Measurements from ENCODE around the gene PFKFB1. TPM values are rescaled to one million over a fixed set of nuclear protein-coding genes. Genes with fewer than 3 reads are reported as not detected.
"Not testable (repeated sequence)": the region's sequence is repeated elsewhere in the genome, so short reads cannot be mapped to it uniquely, and the experiment has no call there.

Gene PFKFB1
- polyA plus RNA-seq, 4 donors, result 0.27 to 0.78 (median 0.42) TPM

DNA sequence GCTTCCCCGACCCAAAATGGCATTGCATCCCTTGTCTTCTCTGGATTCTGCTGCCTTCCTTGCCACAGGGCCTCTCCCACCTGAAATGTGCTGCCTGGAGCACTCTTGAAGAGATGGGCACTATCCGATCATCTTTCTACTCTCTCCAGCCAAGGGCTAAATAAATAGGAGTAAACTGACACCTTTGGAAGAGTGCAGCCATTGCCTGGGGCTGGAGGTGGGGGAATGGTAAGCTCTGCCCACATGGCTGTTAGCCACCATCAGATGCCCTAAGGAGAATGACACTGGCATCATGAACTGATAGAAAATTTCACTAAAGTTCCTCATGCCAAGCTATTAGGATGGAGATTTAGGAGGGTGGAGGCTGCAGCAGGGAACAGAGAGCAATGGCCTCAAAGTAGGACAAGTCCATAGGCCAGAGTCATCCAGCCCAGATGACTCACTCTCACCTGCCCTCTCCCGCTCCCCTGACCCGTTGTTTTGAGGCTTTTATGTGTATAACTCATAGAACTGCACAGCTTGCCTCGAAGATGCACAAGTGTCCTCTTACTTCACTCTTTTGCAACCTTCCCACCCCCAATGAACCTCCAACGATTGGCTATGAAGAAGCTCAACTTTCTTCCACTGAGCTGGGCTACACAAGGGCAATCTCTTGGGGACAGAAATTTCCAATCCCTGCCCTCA, 822 bp upstream of the PFKFB1 start:
- DNase-seq (ENCODE audit: low read depth in 4 of 4, low spot score in 3 of 4), result no peak

DNA sequence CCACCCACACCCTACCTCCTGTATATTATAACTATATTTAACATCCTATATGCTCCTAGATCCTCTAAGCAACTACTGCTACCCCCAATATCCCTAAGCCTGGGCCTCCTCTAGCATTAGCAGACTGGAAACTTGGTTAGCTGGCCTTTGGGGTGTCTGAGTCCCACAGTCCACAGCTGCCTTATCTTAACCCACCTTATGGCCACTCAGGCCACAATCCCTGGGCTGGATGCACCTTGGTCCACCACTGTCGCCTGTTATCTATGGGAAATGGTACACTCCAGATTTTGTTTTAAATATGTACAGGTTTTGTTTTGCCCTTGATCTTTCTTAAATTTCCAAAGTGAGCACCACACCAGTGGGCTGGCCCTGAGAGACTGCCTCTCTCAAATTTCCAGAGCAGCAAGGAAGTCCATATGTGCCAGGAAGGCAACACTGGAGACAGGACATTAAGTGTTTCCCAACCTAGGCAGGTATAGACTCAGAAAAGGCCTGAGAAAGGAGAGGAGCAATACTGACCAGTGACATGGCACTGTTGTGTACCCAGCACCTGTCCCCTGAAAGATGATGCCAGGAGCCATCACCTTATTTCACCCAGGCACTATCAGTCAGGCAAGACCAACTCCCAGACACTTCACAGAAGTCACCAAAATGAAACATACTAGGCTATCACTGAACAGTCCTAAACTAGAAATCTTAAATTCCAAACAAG, 921 bp downstream of the PFKFB1 start:
- no peak for DNase-seq (ENCODE audit: low read depth in 4 of 4, low spot score in 3 of 4)

DNA sequence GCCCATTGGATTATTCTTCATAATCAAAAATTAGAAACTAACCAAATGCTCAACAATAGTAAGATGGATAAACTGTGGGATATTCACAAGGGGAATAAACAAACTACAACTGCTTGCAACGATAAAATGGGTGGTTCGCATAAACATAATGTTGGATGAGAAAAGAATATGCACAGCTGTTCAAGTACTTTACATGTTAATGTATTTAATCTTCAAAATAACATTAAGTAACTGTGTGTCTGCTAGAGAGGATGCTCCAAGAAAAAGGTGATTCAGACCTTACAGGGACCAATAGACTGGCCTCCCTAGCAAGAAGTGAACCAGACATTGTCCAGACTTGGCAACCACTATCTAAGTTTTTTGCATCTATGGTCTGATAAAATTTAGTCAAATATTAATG, 2.3 kb downstream of the PFKFB1 start:
- no peak for DNase-seq (ENCODE audit: low read depth in 4 of 4, low spot score in 3 of 4)

DNA sequence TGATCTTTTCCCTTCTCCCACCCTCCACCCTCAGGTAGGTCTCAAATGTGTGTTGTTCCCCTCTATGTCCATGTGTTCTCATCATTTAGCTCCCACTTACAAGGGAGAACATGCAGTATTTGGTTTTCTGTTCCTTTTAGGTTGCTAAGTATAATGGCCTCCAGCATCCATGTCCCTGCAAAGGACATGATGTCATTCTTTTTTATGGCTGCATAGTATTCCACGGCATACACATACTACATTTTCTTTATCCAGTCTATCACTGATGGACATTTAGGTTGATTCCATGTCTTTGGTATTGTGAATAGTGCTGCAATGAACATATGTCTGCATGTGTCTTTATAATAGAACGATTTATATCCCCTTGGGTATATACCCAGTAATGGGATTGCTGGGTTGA, 10.7 kb downstream of the PFKFB1 start:
- DNase-seq (ENCODE audit: low read depth in 4 of 4, low spot score in 3 of 4), result not testable (repeated sequence)

DNA sequence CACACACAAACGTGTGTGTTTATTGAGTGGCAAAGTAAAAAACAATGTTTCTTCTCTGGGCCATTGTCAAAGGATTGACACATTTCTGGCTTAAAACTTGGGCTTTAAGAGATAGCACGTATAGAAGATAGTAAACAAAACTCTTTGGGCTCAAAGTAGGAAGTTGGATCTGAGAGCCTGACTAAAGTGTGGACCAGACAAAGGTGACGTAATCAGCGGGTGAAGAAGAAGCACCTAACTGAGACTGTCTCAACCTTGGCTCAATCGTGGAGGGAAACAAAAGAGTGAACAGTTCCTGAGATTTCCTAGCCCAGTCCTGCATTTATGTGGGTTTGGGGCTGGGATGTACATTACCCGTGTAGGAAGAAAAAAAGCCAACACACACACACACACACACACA, 13.7 kb downstream of the PFKFB1 start:
- DNase-seq (ENCODE audit: low read depth in 4 of 4, low spot score in 3 of 4), result no peak

DNA sequence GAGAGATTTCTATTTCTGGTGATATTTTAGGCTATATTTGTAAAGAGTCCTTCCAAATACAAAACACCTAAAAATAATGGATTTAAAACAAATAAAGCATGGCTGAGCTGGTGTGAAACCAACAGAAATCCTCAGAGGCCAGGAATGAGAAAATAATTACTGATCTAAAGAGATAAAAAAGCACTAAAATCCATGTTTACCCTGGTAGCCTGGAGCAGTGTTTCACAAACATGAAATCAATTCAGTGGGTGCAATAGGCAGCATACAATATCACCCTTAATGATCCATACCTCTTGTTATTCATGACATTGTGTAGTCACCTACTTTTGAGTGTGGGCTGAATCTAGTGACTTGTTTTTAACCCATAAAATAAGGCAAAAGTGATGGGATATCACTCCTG, 14.6 kb downstream of the PFKFB1 start:
- DNase-seq (ENCODE audit: low read depth in 4 of 4, low spot score in 3 of 4), result no peak

DNA sequence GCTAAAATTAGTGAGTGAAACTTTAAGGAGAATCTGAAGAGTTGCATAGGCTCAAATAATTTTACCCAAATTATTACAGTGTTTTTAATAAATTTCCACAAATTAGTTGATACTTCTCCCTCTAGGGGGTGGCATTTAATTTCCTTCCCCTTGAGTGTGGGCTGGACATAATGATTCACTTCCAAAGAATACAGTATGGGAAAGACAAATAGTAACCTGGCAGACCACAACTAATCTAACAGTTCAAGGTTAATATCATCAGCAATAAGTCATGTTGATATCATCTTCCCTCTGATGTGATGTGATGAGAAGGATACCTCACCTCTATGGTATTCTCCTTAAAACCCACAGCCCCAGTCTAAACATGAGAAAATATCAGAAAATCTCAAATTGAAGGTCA, 15.5 kb downstream of the PFKFB1 start:
- no peak for DNase-seq (ENCODE audit: low read depth in 4 of 4, low spot score in 3 of 4)

DNA sequence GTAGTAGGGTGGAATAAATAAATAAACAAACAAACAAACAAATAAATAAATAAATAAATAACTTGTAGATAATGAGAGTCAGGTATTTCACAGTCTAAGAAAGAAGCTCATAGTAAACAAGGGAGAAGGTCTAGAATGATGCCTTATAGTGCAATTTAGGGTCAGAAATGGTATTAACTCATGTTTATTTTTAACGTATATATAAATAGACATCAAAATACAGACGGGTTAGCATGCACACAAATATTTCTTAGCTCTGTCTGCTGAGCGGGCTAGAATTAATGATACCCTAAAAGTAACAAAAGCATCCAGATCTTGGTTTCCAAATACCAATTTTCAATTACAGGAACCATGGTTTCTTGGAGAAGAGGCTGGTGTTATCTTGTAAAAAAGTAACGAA, 16.6 kb downstream of the PFKFB1 start:
- DNase-seq (ENCODE audit: low read depth in 4 of 4, low spot score in 3 of 4), result no peak

DNA sequence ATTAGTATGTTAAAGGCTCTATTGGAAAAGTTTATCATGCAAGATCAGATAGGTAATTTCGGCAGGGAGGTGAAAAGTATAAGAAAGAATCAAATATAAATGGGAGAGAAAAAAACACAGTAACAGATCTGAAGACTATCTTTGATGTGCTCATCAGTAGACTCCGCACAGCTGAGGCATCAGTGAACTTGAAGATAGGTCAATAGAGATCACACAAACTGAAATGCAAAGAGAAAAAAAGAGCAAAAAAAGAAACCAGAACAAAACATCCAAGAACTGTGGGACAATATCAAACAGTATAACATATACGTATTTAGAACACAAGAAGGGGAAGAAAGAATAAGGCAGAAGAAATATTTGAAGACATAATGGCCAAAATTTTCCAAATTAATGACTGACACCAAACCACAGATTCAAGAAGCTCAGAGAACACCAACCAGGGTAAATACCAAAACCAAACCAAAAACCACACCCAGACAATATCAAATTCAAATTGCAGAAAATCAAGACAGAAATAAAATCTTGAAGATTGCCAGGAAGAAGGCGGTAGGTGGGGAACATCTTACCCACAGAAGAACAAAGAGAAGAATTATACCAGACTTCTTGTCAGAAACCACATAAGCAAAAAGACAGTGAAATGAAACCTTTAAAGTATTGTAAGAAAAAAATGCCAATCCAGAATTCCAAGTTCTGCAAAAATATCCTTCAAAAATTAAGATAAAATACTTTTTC, 29.1 kb downstream of the PFKFB1 start:
- DNase-seq (ENCODE audit: low read depth in 4 of 4, low spot score in 3 of 4), result no peak

DNA sequence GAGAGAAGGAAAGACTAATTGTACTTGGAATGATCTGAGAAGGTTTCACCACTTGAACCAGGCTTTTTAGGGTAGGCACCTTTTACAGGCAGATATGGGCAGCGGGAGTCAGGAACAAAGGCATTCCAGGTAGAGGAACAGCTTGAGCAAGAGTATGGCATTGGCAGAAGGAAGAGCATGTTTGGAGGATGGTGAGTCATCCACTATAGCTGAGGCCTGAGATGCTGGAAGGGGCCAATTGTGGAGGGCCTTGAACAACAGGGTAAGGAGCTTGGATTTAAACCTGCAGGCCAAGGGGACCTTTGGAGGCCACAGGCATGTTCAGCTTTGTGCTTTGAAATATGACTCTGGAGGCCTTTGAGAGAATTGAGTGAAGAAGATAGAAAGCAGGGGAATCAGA, 32.2 kb downstream of the PFKFB1 start:
- no peak for DNase-seq (ENCODE audit: low read depth in 4 of 4, low spot score in 3 of 4)

DNA sequence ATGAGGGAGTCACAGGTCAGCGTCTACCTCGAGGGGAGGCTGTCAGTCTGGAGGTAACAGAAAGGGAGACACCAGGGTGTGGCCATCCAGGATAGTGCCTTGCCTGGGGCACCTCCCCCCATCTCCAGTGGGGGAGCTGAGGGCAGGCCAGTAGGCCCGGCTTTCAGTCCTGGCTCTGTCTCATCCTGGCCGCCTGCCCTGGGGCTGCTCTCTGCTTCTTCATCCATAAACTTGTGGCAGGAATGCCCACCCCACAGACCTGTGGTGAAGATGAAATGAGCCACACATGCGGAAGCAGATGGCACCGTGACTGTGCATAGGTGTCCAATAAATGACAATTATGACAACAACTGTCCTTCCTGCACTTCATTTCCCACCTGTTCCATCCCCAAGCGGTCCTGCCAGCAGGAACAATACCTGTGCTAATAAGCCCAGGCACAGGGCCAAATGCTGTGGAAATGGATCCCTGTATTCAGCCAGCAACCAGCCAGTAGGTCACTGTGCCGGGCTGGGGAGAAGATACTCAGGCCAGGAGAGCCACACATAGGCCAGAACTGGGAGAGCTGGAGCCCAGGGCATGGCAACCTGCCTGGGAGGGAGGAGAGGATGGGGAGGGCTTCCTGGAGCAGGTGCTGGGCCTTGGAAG, 43.1 kb downstream of the PFKFB1 start:
- no peak for DNase-seq (ENCODE audit: low read depth in 4 of 4, low spot score in 3 of 4)

DNA sequence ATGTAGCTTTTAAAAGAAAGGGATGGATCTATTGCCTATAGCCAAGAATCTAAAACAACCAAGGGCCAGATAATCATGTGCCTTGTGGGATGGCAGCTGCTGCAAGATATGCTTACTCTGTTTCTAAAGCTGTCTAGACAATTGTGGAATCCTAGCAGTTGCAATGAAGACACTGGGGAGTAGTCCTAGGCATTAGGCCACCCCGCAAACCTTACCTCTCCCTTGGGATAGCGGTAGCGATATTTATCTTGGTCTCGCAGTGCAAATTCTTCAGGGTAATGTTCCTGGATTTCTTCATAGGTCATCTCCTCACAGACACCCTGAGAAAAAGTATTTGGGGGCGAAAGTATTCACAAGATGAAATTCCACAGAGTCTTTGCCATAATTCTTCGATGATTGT, 48.8 kb downstream of the PFKFB1 start:
- DNase-seq (ENCODE audit: low read depth in 4 of 4, low spot score in 3 of 4), result no peak

DNA sequence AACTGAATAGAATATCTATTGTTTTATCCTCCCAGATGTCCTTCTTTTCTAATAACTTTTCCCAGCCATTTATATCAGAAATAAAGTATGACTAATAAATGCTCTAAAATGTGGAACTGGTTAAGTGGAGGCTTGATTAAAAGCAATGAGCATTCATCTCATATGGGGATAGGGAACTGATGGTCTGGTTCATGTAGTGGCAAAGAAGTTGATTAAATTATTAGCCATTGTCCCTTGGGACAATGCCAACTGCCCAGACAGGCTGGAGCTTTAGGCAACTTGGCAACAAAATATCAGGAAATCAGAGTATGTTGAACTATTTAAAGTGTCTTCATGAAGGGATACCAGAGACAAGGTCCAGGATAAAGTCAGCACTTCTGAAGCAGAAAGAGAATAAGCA, 49.2 kb downstream of the PFKFB1 start:
- no peak for DNase-seq (ENCODE audit: low read depth in 4 of 4, low spot score in 3 of 4)

DNA sequence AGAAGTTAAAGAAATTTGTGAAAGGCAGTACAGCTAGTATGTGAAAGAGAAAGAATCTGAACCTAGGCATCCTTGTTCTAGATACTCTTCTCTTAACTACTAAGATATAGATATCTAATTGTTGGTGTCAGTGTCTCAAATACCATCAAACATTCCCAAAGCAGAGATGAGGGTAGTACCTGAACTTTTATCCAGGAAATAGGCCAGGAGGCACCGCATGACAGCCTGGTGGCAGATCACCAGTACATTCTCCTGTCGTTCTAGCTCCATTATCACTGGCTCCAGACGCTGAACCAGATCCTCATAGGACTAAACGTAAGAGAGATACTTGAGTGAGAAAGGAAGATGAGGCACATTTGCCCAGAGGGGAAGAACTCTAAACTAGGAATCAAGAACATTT, 56.6 kb downstream of the PFKFB1 start:
- no peak for DNase-seq (ENCODE audit: low read depth in 4 of 4, low spot score in 3 of 4)

DNA sequence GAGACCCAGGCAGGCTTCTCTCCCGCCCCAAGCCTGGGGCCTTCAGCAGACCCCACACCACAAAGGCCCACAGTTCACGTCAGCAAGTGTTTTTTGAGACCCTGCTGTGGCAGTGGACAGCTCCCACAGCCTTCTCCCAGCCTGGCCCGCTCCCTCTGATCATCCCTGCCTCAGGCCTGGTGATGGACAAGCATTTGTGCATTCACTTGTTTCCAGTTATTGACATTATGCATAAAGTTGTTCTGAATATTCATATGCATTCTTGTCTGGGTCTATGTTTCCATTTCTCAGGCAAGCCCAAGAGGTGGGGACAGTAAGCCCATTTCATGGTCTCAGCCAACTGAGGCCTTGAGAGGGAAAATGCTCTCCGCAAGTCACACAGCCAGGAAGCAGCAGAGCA, 58.7 kb downstream of the PFKFB1 start:
- no peak for DNase-seq (ENCODE audit: low read depth in 4 of 4, low spot score in 3 of 4)

DNA sequence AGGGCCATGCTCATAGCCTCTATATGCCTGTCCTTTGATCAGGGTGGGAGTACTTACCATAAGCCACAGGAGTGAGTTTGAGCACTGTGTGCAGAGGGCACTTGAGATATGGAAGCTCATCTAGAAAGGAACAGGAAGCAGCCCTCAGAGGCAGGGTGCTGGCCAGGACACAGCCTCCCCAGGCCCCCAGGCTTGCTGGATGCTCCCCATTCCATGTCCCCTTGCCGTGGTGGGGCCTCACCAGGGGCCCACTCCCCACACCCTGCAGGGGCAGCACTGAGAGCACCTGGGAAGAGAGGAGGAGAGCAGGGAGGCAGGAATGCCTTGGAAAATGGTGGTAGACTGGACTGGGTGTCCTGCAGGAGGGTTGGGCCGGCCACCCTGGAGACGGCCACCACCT, 59.1 kb downstream of the PFKFB1 start:
- DNase-seq (ENCODE audit: low read depth in 4 of 4, low spot score in 3 of 4), result no peak

DNA sequence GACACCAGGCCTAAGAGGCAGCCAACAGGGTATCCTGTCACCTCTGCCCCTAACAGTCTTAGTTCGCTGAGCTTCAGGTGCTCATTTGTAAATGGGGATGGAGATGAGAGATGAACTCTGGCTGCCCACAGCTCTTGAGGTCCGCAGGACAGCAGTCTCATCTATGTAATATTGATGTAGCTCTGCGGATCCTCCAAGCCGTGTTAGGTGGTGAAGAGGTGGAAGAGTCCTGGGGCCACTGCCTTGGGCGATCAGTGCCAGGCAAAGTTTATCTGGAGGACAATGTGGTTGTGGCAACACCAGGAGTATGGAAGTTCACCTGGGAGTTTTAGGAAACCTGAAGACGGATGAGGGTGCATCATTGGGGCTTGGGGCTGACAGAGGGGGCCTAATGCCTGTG, 59.9 kb downstream of the PFKFB1 start:
- DNase-seq (ENCODE audit: low read depth in 4 of 4, low spot score in 3 of 4), result no peak

DNA sequence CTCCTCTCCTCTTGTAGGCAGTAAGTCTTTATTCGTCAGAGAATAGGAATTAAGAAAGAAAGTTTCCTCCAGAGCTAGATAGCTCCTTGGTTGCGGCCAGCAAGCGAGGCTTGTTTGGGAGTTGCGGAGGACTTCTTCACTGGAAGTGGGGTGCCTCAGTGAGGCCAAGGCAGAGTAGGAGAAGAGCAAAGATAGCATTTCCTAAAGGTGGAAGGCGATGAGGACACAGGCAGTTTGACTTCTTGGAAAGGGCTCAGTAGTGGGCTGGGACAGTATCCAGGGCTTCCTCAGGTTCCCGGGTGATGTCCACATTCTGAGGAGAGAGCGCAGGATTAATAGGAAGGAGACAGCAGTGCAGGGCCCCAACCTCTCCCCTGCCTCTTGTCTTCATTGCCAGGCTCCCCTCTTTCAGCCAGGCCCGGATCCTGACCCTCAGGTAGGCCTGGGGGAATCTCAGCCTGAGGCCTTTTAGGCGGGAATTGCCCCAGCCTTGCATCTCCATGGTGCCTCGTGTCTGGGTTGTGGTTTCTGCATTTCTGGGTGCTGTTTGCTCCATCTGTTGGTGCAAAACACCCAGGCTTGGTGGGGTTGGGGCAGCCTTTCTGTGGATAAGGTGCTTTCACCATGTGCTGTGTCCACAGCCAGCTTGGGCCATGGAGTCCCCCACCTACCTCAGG, 60.7 kb downstream of the PFKFB1 start:
- no peak for DNase-seq (ENCODE audit: low read depth in 4 of 4, low spot score in 3 of 4)

DNA sequence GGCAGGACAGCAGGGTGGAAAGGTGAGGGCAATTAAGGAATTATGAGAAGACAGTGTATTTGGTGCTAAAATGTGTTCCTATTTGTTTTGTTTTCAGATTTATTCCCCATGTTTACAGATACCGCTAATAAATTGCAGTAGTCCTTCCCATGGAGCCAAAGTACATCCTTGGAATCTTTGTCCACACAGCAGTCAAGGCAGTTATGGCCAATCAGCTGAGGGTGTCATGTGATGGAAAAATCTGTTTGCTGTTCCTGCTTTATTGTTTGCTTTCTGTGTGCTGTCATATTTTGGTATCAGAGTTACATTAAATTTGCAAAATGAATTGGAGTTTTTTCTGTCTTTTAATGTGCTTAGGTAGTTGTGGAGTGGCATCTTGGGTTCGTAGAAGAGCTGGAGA, 62.9 kb downstream of the PFKFB1 start:
- DNase-seq (ENCODE audit: low read depth in 4 of 4, low spot score in 3 of 4), result no peak

DNA sequence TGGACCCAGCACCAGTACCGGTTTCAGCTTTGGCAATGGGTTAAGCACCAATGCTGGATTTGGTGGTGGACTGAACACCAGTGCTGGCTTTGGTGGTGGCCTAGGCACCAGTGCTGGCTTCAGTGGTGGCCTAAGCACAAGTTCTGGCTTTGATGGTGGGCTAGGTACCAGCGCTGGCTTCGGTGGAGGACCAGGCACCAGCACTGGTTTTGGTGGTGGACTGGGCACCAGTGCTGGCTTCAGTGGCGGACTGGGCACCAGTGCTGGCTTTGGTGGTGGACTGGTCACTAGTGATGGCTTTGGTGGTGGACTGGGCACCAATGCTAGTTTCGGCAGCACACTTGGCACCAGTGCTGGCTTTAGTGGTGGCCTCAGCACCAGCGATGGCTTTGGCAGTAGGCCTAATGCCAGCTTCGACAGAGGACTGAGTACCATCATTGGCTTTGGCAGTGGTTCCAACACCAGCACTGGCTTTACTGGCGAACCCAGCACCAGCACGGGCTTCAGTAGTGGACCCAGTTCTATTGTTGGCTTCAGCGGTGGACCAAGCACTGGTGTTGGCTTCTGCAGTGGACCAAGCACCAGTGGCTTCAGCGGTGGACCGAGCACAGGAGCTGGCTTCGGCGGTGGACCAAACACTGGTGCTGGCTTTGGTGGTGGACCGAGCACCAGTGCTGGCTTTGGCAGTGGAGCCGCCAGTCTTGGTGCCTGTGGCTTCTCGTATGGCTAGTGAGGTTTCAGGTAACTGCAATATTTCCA, 63.5 kb downstream of the PFKFB1 start:
- no peak for DNase-seq (ENCODE audit: low read depth in 4 of 4, low spot score in 3 of 4)

Measured in left renal pelvis (tissue), 4 donors.